CD14-positive monocyte (primary cell): Measurements from ENCODE around the gene XYLT1. TPM values are rescaled to one million over a fixed set of nuclear protein-coding genes. Genes with fewer than 3 reads are reported as not detected.
"Not testable (repeated sequence)": the region's sequence is repeated elsewhere in the genome, so short reads cannot be mapped to it uniquely, and the experiment has no call there.

ENCODE experiments used
- DNase-seq, 3 donors: peaks; one replicate each; pipeline ENCODE4 v3.0.0-alpha.2; 2011 to 2022
- H2AFZ ChIP-seq: 2 replicates; pipeline ENCODE4 v1.6.0; 2012; ENCODE audit warnings: mild to moderate bottlenecking, low read depth, low read length, inconsistent platforms; ENCODE audit not compliant: insufficient read depth, poor library complexity, severe bottlenecking
- H3K27ac ChIP-seq, 2 donors: 1 replicate in 1 of 2; 2 replicates in 1 of 2; pipeline ENCODE4 v1.5.1; 2012 to 2013; ENCODE audit warnings: low read length in 2 of 2, control low read depth in 1 of 2, inconsistent platforms in 1 of 2, low read depth in 1 of 2, mild to moderate bottlenecking in 1 of 2
- H3K27me3 ChIP-seq, 2 donors: one replicate each; pipeline versions ENCODE4 v1.6.0 to v1.6.1; 2011 to 2013; ENCODE audit warnings: low read length in 2 of 2; ENCODE audit not compliant: control insufficient read depth in 2 of 2, insufficient read depth in 2 of 2
- H3K36me3 ChIP-seq, 2 donors: replicated peaks in 1 of 2; 1 replicate in 1 of 2; 2 replicates in 1 of 2; pipeline versions ENCODE4 v1.5.1 to v1.6.1; 2012 to 2013; ENCODE audit warnings: low read length in 2 of 2, control low read depth in 1 of 2, inconsistent platforms in 1 of 2, mild to moderate bottlenecking in 1 of 2; ENCODE audit not compliant: insufficient read depth in 2 of 2, control insufficient read depth in 1 of 2
- H3K4me1 ChIP-seq, 2 donors: 1 replicate in 1 of 2; 2 replicates in 1 of 2; pipeline versions ENCODE4 v1.5.1 to v1.6.1; 2012 to 2013; ENCODE audit warnings: low read length in 2 of 2, control low read depth in 1 of 2, inconsistent platforms in 1 of 2, mild to moderate bottlenecking in 1 of 2, moderate library complexity in 1 of 2; ENCODE audit not compliant: insufficient read depth in 2 of 2, control insufficient read depth in 1 of 2
- H3K4me2 ChIP-seq: replicated peaks from 2 replicates; pipeline ENCODE3; 2012; ENCODE audit warnings: low read length, moderate library complexity, mild to moderate bottlenecking; ENCODE audit not compliant: poor library complexity, severe bottlenecking; ENCODE audit errors: extremely low read depth
- H3K4me3 ChIP-seq, 3 experiments: fragments of 200-600 bp in 1 of 3; sonication (generic) in 1 of 3; replicated peaks in 1 of 3; 1 replicate in 2 of 3; 2 replicates in 1 of 3; pipeline ENCODE4 v1.5.1; 2011 to 2013; ENCODE audit warnings: low read length in 3 of 3, mild to moderate bottlenecking in 3 of 3, control low read depth in 2 of 3, low read depth in 2 of 3, inconsistent platforms in 1 of 3, moderate library complexity in 1 of 3
- H3K79me2 ChIP-seq: 2 replicates; pipeline ENCODE4 v1.6.0; 2012; ENCODE audit warnings: mild to moderate bottlenecking, control low read depth, inconsistent platforms, low read length, moderate library complexity; ENCODE audit not compliant: insufficient read depth
- H3K9ac ChIP-seq: 2 replicates; pipeline ENCODE4 v1.6.0; 2017; ENCODE audit warnings: low read length, mild to moderate bottlenecking; ENCODE audit not compliant: insufficient read depth, poor library complexity, severe bottlenecking
- H3K9me3 ChIP-seq, 2 donors: replicated peaks in 1 of 2; 1 replicate in 1 of 2; 2 replicates in 1 of 2; pipeline versions ENCODE4 v1.5.1 to v1.6.1; 2012 to 2013; ENCODE audit warnings: low read length in 2 of 2, control low read depth in 1 of 2; ENCODE audit not compliant: control insufficient read depth in 1 of 2, insufficient read depth in 1 of 2
- H4K20me1 ChIP-seq: 2 replicates; pipeline ENCODE4 v1.6.0; 2012; ENCODE audit warnings: mild to moderate bottlenecking, low read length, control low read depth, moderate library complexity; ENCODE audit not compliant: insufficient read depth
- H3K27ac Mint-ChIP-seq, 7 donors: one replicate each; pipeline ENCODE4 v1.8.0; 2020; ENCODE audit warnings: mild to moderate bottlenecking in 7 of 7, mixed read lengths in 7 of 7, moderate library complexity in 6 of 7, inconsistent platforms in 2 of 7
- H3K27me3 Mint-ChIP-seq, 3 donors: one replicate each; pipeline ENCODE4 v1.8.0; 2021 to 2022; ENCODE audit warnings: low read depth in 3 of 3, mild to moderate bottlenecking in 3 of 3, mixed read lengths in 3 of 3, moderate library complexity in 3 of 3, inconsistent platforms in 1 of 3
- H3K36me3 Mint-ChIP-seq, 2 donors: one replicate each; pipeline ENCODE4 v1.8.0; 2020; ENCODE audit warnings: mixed read lengths in 2 of 2, inconsistent platforms in 1 of 2, mild to moderate bottlenecking in 1 of 2
- H3K4me1 Mint-ChIP-seq: one replicate; pipeline ENCODE4 v1.8.0; 2020; ENCODE audit warnings: mild to moderate bottlenecking, mixed read lengths
- H3K4me3 Mint-ChIP-seq, 2 donors: one replicate each; pipeline ENCODE4 v1.8.0; 2020; ENCODE audit warnings: mild to moderate bottlenecking in 2 of 2, mixed read lengths in 2 of 2, moderate library complexity in 1 of 2
- H3K9me3 Mint-ChIP-seq, 7 donors: one replicate each; pipeline ENCODE4 v1.8.0; 2020 to 2022; ENCODE audit warnings: mixed read lengths in 7 of 7, mild to moderate bottlenecking in 6 of 7, moderate library complexity in 6 of 7, inconsistent platforms in 2 of 7
- WGBS: methylation state at CpG from one replicate; pipeline ENCODE4 v1.1.5; 2013; ENCODE audit warnings: missing lambda C conversion rate; ENCODE audit not compliant: insufficient coverage; 5-methylcytosine and 5-hydroxymethylcytosine counted together
- intact Hi-C, 2 donors: fragments of 100-400 bp; cut with micrococcal nuclease; formaldehyde crosslinking; loops; one replicate each; pipeline versions ENCODE4 v1.15.0 to v1.15.1; 2023
- polyA plus RNA-seq, 3 donors: library from polyadenylated mRNA; depleted of rRNA in 1 of 3; unstranded in 2 of 3; stranded (reverse) in 1 of 3; fragments of 300-500 nt in 2 of 3; fragments of >200 nt in 1 of 3; fragmentation: Illumina TruSeq in 2 of 3; gene quantifications; 1 replicate in 2 of 3; 2 replicates in 1 of 3; pipeline ENCODE4 v1.2.3, GENCODE V29; 2012 to 2021
- TF ChIP-seq, protein P1 (sequence below): fragments of 200-600 bp; IDR thresholded peaks from one replicate; pipeline ENCODE4 v1.8.0; 2022; ENCODE audit warnings: antibody characterized with exemption, mild to moderate bottlenecking

XYLT1 gene
- polyA plus RNA-seq, 3 donors, result 0.51 to 9.4 (median 1.6) TPM

DNA sequence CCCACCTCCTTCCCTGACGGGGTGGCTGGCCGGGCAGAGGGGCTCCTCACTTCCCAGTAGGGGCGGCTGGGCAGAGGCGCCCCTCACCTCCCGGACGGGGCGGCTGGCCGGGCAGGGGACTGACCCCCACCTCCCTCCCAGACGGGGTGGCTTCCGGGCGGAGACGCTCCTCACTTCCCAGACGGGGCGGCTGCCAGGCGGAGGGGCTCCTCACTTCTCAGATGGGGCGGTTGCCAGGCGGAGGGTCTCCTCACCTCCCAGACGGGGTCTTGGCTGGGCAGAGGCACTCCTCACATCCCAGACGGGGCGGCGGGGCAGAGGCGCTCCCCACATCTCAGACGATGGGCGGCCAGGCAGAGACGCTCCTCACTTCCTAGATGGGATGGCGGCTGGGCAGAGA, 35.1 kb upstream of the XYLT1 start:
- H3K27me3 ChIP-seq, H3K27ac Mint-ChIP-seq, H3K4me1 ChIP-seq, H3K4me3 Mint-ChIP-seq, H2AFZ ChIP-seq, H3K36me3 ChIP-seq, H3K4me3 ChIP-seq, H3K27me3 Mint-ChIP-seq, H3K27ac ChIP-seq, H3K4me2 ChIP-seq, intact Hi-C loops, H3K79me2 ChIP-seq, H4K20me1 ChIP-seq, DNase-seq, H3K9ac ChIP-seq, H3K9me3 ChIP-seq, H3K4me1 Mint-ChIP-seq, H3K36me3 Mint-ChIP-seq: not testable (repeated sequence)
- H3K9me3 Mint-ChIP-seq, result peaks cover 0 to 21% (median 12%) of the 10 kb centered on the region in 7 donors
- 99% methylated on average over 12 of the region's 26 CpGs for WGBS

DNA sequence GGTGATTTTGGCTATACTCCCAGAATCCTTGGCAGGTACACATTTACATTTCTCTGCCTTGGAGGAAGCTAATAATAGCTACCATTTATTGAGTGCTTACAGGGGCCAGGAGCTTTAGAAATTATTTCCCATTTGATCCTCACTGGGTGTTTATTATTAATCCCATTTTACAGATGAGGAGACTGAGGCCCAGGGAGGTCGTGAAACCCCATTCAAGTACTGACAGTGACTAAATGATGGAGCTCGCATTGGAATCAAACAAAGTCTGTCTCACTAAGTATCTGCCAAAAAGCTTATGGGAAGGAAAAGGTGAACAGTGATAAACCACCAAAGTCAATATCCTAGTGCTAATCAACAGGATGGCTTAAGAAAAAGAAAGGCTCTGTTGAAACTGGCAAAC, 33.3 kb upstream of the XYLT1 start:
- DNase-seq, result no peak
- intact Hi-C loops, result no loop called here
- Histone ChIP-seq H3K27ac (no peak overlapping the region), H3K9ac (no peak overlapping the region), H3K9me3 (peaks cover 0 to 8% of the 10 kb centered on the region in 2 donors), H3K4me3 (no peak overlapping the region), H3K4me1 (no peaks in the 10 kb centered on the region), H4K20me1 (no peaks in the 10 kb centered on the region), H3K4me2 (no peak overlapping the region), H3K36me3 (no peaks in the 10 kb centered on the region), H3K79me2 (no peaks in the 10 kb centered on the region), H2AFZ (no peak overlapping the region), H3K27me3 (no peaks in the 10 kb centered on the region)
- Mint-ChIP-seq H3K36me3 (no peaks in the 10 kb centered on the region), H3K9me3 (peaks cover 0 to 19% (median 10%) of the 10 kb centered on the region in 7 donors), H3K27ac (no peak overlapping the region), H3K4me1 (no peaks in the 10 kb centered on the region), H3K4me3 (no peak overlapping the region), H3K27me3 (peaks cover 4 to 6% (median 4%) of the 10 kb centered on the region in 3 donors)
- WGBS, result no CpG with 5 or more reads among the region's 2 CpGs
- TF ChIP-seq, protein P1, sequence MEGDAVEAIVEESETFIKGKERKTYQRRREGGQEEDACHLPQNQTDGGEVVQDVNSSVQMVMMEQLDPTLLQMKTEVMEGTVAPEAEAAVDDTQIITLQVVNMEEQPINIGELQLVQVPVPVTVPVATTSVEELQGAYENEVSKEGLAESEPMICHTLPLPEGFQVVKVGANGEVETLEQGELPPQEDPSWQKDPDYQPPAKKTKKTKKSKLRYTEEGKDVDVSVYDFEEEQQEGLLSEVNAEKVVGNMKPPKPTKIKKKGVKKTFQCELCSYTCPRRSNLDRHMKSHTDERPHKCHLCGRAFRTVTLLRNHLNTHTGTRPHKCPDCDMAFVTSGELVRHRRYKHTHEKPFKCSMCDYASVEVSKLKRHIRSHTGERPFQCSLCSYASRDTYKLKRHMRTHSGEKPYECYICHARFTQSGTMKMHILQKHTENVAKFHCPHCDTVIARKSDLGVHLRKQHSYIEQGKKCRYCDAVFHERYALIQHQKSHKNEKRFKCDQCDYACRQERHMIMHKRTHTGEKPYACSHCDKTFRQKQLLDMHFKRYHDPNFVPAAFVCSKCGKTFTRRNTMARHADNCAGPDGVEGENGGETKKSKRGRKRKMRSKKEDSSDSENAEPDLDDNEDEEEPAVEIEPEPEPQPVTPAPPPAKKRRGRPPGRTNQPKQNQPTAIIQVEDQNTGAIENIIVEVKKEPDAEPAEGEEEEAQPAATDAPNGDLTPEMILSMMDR, result no peak
